AG09319 (cell line): ENCODE data around the gene MANF.

Source experiments
- DNase-seq: peaks from one replicate; pipeline ENCODE4 v3.0.0-alpha.2; 2010; ENCODE audit warnings: low read depth; ENCODE audit errors: extremely low read depth
- CTCF ChIP-seq: IDR thresholded peaks from 2 replicates; pipeline ENCODE4 v1.5.1; 2011; ENCODE audit warnings: low read depth, mild to moderate bottlenecking, inconsistent platforms, low read length, moderate library complexity

MANF gene

GRCh38 chr3:51373658-51374421 is 11.3 kb upstream of the MANF start:
- no peak for DNase-seq
- TF ChIP-seq CTCF, result no peak

GRCh38 chr3:51374456-51374855 is 10.6 kb upstream of the MANF start:
- no peak for DNase-seq
- TF ChIP-seq CTCF, result no peak

- DNase-seq, result no peak
- TF ChIP-seq CTCF, result no peak
Measured at GRCh38 chr3:51375136-51375535, 10.0 kb upstream of the MANF start.

- no peak for TF ChIP-seq CTCF
- no peak for DNase-seq
Measured at GRCh38 chr3:51375571-51375970, 9.5 kb upstream of the MANF start.

GRCh38 chr3:51378065-51378464 is 7.0 kb upstream of the MANF start:
- no peak for TF ChIP-seq CTCF
- DNase-seq, result no peak

- TF ChIP-seq CTCF, result no peak
- no peak for DNase-seq
Measured at GRCh38 chr3:51378726-51379125, 6.4 kb upstream of the MANF start.

GRCh38 chr3:51379301-51379700 is 5.8 kb upstream of the MANF start:
- DNase-seq, result no peak
- no peak for TF ChIP-seq CTCF
